ENCODE data around the gene TIMP1. TPM values are rescaled to one million over a fixed set of nuclear protein-coding genes. Genes with fewer than 3 reads are reported as not detected.
A peak's percentile ranks its signal among the peaks of the same experiment; 100 is the strongest.

Gene TIMP1
- total and polyA plus RNA-seq, 9 donors: 97.6 to 169 (median 135) TPM

- peak within 1 kb of the TSS; percentile 73 for H3K4me3 ChIP-seq (ENCODE audit: low read length)
- no peaks in the 10 kb centered on the region for H3K9me3 ChIP-seq (replicated peaks; ENCODE audit: control insufficient read depth, low read depth, low read length)
- peak within 1 kb of the TSS; percentile 96 for H3K27ac ChIP-seq (ENCODE audit: low read length)
- no peaks in the 10 kb centered on the region for H3K27me3 ChIP-seq (ENCODE audit: control insufficient read depth, insufficient read depth, low read length)
- H3K36me3 ChIP-seq (ENCODE audit: control insufficient read depth, insufficient read depth, low read length): peaks cover 27% of the 10 kb centered on the region
- peak; percentile 100 for DNase-seq
- 40% methylated on average over 58 of the region's 59 CpGs for WGBS (ENCODE audit: insufficient coverage)
- H3K4me1 ChIP-seq (ENCODE audit: control insufficient read depth, insufficient read depth, low read length): peaks cover 12% of the 10 kb centered on the region
Observed at GRCh38 chrX:47560934-47561658, 21.1 kb upstream of the TIMP1 start, which contains the start of gene ARAF. Gene ARAF, plus strand, starts transcription at chrX:47561205. Its CDS starts 1,763 bp downstream, at chrX:47562968.

- Histone ChIP-seq H3K4me3 (ENCODE audit: low read length) (peak overlapping the region; percentile 73), H3K36me3 (ENCODE audit: control insufficient read depth, insufficient read depth, low read length) (peaks cover 30% of the 10 kb centered on the region), H3K27ac (ENCODE audit: low read length) (peak overlapping the region; percentile 96), H3K9me3 (replicated peaks; ENCODE audit: control insufficient read depth, low read depth, low read length) (no peaks in the 10 kb centered on the region), H3K27me3 (ENCODE audit: control insufficient read depth, insufficient read depth, low read length) (no peaks in the 10 kb centered on the region), H3K4me1 (ENCODE audit: control insufficient read depth, insufficient read depth, low read length) (peaks cover 12% of the 10 kb centered on the region)
- 33% methylated on average over 9 of the region's 9 CpGs for WGBS (ENCODE audit: insufficient coverage)
- DNase-seq: no peak
Observed at GRCh38 chrX:47561659-47562151, 20.5 kb upstream of the TIMP1 start.

- no peak overlapping the region for H3K4me3 ChIP-seq (ENCODE audit: low read length)
- H3K4me1 ChIP-seq (ENCODE audit: control insufficient read depth, insufficient read depth, low read length): peaks cover 12% of the 10 kb centered on the region
- H3K36me3 ChIP-seq (ENCODE audit: control insufficient read depth, insufficient read depth, low read length): peaks cover 30% of the 10 kb centered on the region
- H3K27me3 ChIP-seq (ENCODE audit: control insufficient read depth, insufficient read depth, low read length): no peaks in the 10 kb centered on the region
- no peak for DNase-seq
- H3K27ac ChIP-seq (ENCODE audit: low read length): no peak overlapping the region
- H3K9me3 ChIP-seq (replicated peaks; ENCODE audit: control insufficient read depth, low read depth, low read length): no peaks in the 10 kb centered on the region
- WGBS (ENCODE audit: insufficient coverage): 65% methylated on average over 7 of the region's 13 CpGs
Observed at GRCh38 chrX:47562615-47563243, 19.5 kb upstream of the TIMP1 start.

GRCh38 chrX:47563801-47564315 lies 18.4 kb upstream of the TIMP1 start:
- no peak overlapping the region for H3K27ac ChIP-seq (ENCODE audit: low read length)
- H3K9me3 ChIP-seq (replicated peaks; ENCODE audit: control insufficient read depth, low read depth, low read length): no peaks in the 10 kb centered on the region
- H3K27me3 ChIP-seq (ENCODE audit: control insufficient read depth, insufficient read depth, low read length): no peaks in the 10 kb centered on the region
- no peak overlapping the region for H3K4me3 ChIP-seq (ENCODE audit: low read length)
- peaks cover 12% of the 10 kb centered on the region for H3K4me1 ChIP-seq (ENCODE audit: control insufficient read depth, insufficient read depth, low read length)
- H3K36me3 ChIP-seq (ENCODE audit: control insufficient read depth, insufficient read depth, low read length): peaks cover 38% of the 10 kb centered on the region
- no peak for DNase-seq
- 82% methylated on average over 5 of the region's 8 CpGs for WGBS (ENCODE audit: insufficient coverage)

- Histone ChIP-seq H3K27ac (ENCODE audit: low read length) (no peak overlapping the region), H3K4me3 (ENCODE audit: low read length) (no peak overlapping the region), H3K4me1 (ENCODE audit: control insufficient read depth, insufficient read depth, low read length) (peaks cover 12% of the 10 kb centered on the region), H3K27me3 (ENCODE audit: control insufficient read depth, insufficient read depth, low read length) (no peaks in the 10 kb centered on the region), H3K36me3 (ENCODE audit: control insufficient read depth, insufficient read depth, low read length) (peaks cover 38% of the 10 kb centered on the region), H3K9me3 (replicated peaks; ENCODE audit: control insufficient read depth, low read depth, low read length) (no peaks in the 10 kb centered on the region)
- 92% methylated on average over 6 of the region's 12 CpGs for WGBS (ENCODE audit: insufficient coverage)
- DNase-seq: no peak
Observed at GRCh38 chrX:47564438-47565085, 17.7 kb upstream of the TIMP1 start.

GRCh38 chrX:47566841-47567240 lies 15.4 kb upstream of the TIMP1 start:
- no peaks in the 10 kb centered on the region for H3K9me3 ChIP-seq (replicated peaks; ENCODE audit: control insufficient read depth, low read depth, low read length)
- H3K4me1 ChIP-seq (ENCODE audit: control insufficient read depth, insufficient read depth, low read length): peaks cover 5% of the 10 kb centered on the region
- H3K36me3 ChIP-seq (ENCODE audit: control insufficient read depth, insufficient read depth, low read length): peaks cover 48% of the 10 kb centered on the region
- no peak overlapping the region for H3K27ac ChIP-seq (ENCODE audit: low read length)
- no peak for DNase-seq
- WGBS (ENCODE audit: insufficient coverage): 71% methylated on average over 1 of the region's 11 CpGs
- H3K27me3 ChIP-seq (ENCODE audit: control insufficient read depth, insufficient read depth, low read length): no peaks in the 10 kb centered on the region
- H3K4me3 ChIP-seq (ENCODE audit: low read length): no peak overlapping the region

GRCh38 chrX:47568656-47569295 lies 13.5 kb upstream of the TIMP1 start:
- DNase-seq: no peak
- Histone ChIP-seq H3K9me3 (replicated peaks; ENCODE audit: control insufficient read depth, low read depth, low read length) (peaks cover 4% of the 10 kb centered on the region), H3K36me3 (ENCODE audit: control insufficient read depth, insufficient read depth, low read length) (peaks cover 35% of the 10 kb centered on the region), H3K4me1 (ENCODE audit: control insufficient read depth, insufficient read depth, low read length) (peaks cover 12% of the 10 kb centered on the region), H3K4me3 (ENCODE audit: low read length) (no peak overlapping the region), H3K27ac (ENCODE audit: low read length) (no peak overlapping the region), H3K27me3 (ENCODE audit: control insufficient read depth, insufficient read depth, low read length) (no peaks in the 10 kb centered on the region)
- whole genome bisulfite sequencing (ENCODE audit: insufficient coverage): 92% methylated on average over 5 of the region's 13 CpGs

GRCh38 chrX:47570794-47571193 lies 11.4 kb upstream of the TIMP1 start:
- DNase-seq: no peak
- Histone ChIP-seq H3K36me3 (ENCODE audit: control insufficient read depth, insufficient read depth, low read length) (peaks cover 21% of the 10 kb centered on the region), H3K27me3 (ENCODE audit: control insufficient read depth, insufficient read depth, low read length) (no peaks in the 10 kb centered on the region), H3K9me3 (replicated peaks; ENCODE audit: control insufficient read depth, low read depth, low read length) (peaks cover 4% of the 10 kb centered on the region), H3K27ac (ENCODE audit: low read length) (no peak overlapping the region), H3K4me1 (ENCODE audit: control insufficient read depth, insufficient read depth, low read length) (peaks cover 16% of the 10 kb centered on the region), H3K4me3 (ENCODE audit: low read length) (no peak overlapping the region)
- 91% methylated on average over 4 of the region's 8 CpGs for WGBS (ENCODE audit: insufficient coverage)

GRCh38 chrX:47571215-47571614 lies 11.0 kb upstream of the TIMP1 start:
- no peak for DNase-seq
- Histone ChIP-seq H3K9me3 (replicated peaks; ENCODE audit: control insufficient read depth, low read depth, low read length) (peaks cover 4% of the 10 kb centered on the region), H3K27ac (ENCODE audit: low read length) (no peak overlapping the region), H3K4me1 (ENCODE audit: control insufficient read depth, insufficient read depth, low read length) (peaks cover 16% of the 10 kb centered on the region), H3K4me3 (ENCODE audit: low read length) (no peak overlapping the region), H3K36me3 (ENCODE audit: control insufficient read depth, insufficient read depth, low read length) (peaks cover 21% of the 10 kb centered on the region), H3K27me3 (ENCODE audit: control insufficient read depth, insufficient read depth, low read length) (no peaks in the 10 kb centered on the region)
- 89% methylated on average over 9 of the region's 11 CpGs for WGBS (ENCODE audit: insufficient coverage)

Data from muscle of leg (tissue), 11 donors.